GM19452 (cell line): ENCODE data around the gene SLC35E3.
"Not testable (repeated sequence)": the region's sequence is repeated elsewhere in the genome, so short reads cannot be mapped to it uniquely, and the experiment has no call there.

Source experiments
- ATAC-seq: cut with Tn5 transposase; IDR thresholded peaks from one replicate; pipeline ENCODE4 v1.9.1; 2021; ENCODE audit not compliant: unreplicated experiment

The SLC35E3 gene

DNA sequence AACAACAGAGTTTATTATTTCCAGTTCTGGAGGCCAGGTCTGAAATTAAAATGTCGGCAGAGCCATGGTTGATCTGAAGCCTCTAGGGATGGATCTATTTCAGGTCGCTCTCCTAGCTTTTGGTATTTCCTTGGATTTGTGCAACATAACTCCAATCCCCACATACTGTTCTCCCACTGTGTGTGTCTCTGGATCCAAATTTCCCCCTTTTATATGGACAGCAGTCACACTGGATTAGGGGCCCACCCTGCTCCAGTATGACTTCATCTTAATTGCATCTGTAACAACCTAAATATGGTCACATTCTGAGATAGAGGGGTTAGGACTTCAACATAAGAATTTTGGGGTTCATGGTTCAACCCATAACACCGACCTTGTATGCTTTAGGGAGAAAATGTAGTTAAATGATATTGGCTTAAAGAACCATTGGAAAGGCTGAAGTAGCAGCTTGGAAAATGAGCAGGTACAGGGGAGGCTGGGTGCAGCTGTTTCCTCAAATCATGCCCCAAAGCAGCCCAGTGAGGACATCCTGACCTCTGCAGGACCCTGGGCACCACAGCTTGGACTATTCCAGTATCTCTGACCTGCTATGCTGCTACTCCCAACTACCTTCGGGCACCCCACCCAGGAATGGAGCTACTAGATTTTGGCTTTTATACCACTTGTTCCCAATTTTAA is 48.1 kb downstream of the SLC35E3 start:
- ATAC-seq = no peak

DNA sequence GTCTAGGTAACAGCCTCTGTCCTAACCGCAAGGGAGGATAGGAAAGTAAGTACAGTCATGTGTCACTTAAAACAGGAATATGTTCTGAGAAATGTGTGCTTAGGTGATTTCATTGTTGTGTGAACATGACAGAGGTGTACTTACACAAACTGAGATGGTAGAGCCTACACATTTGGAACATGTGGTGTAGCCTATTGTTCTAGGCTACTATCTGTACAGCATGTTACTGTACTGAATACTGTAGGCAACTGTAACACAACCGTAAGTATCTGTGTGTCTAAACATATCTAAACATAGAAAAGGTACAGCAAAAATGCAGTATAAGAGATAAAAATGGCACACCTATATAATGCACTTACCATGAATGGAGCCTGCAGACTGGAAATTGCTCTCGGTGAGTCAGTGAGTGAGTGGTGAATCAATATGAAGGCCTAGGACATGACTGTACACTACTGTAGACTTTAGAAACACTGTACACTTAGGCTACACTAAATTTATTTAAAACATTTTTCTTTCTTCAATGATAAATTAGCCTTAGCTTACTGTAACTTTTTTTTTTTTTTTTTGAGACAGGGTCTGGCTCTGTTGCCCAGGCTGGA is 48.8 kb downstream of the SLC35E3 start:
- no peak for ATAC-seq

DNA sequence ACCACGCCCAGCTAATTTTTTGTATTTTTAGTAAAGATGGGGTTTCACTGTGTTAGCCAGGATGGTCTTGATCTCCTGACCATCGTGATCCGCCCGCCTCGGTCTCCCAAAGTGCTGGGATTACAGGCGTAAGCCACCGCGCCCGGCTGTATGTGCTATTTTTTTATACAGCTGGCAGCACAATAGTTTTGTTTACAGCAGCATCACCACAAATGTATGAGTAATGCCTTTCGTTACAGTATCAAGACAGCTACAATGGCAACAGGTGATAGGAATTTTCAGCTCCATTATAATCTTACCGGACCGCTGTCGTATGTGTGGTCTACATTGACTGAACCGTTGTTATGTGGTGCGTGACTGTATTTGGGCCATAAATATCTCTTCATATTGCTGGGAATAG is 50.4 kb downstream of the SLC35E3 start:
- ATAC-seq = no peak

- no peak for ATAC-seq
These were observed 52.9 kb downstream of the SLC35E3 start for GRCh38 chr12:68798882-68799234.

- no peak for ATAC-seq
These were observed 54.3 kb downstream of the SLC35E3 start for GRCh38 chr12:68800294-68800693.

- not testable (repeated sequence) for ATAC-seq
These were observed 55.1 kb downstream of the SLC35E3 start for GRCh38 chr12:68801124-68801523.

DNA sequence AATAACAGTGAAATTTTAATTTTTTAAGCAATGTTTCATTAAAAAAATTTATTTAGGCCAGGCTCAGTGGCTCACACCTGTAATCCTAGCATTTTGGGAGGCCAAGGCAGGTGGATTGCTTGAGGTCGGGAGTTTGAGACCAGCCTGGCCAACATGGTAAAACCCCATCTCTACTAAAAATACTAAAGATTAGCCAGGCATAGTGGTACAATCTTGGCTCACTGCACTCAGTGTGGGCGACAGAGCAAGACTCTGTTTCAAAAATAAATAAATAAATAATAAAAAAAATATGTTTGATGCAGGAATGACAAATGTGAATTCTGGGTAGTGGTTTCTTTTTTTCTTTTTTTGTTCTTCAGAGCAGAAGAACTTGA is 56.4 kb downstream of the SLC35E3 start:
- not testable (repeated sequence) for ATAC-seq

- ATAC-seq = not testable (repeated sequence)
These were observed 57.1 kb downstream of the SLC35E3 start for GRCh38 chr12:68802911-68803651.

DNA sequence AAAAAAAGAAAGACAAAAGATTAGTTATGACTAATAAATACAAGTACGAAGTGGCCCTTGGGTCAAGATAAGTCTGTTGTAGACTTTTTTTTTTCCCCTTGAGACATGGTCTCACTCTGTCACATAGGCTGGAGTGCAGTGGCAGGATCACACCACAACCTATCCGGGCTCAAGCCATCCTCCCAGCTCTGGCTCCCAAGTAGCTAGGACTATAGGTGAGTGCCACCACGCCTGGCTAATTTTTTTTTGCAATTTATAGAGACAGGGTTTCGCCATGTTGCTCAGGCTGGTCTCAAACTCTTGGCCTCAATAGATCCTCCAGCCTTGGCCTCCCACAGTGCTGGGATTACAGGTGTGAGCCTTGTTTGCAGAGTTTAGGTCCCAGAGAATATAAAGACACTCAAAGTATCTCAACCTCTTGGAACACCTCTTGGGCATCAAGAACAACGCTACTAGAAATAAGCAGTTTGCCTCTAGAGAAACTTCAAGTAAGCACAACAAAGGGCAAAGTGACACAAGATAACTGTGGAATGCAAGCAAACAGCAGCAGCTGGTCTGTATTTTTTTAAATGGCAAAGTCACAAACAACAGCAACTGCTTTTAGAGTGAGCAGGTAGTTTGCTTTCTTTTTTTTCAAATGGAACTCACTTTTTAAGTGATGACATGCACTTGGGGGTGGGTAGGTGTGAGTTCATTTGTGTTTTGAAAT is 58.1 kb downstream of the SLC35E3 start:
- no peak for ATAC-seq

- ATAC-seq = no peak
These were observed 58.9 kb downstream of the SLC35E3 start for GRCh38 chr12:68804657-68805591.

GRCh38 chr12:68805592-68806120 is 59.7 kb downstream of the SLC35E3 start:
- ATAC-seq = no peak

DNA sequence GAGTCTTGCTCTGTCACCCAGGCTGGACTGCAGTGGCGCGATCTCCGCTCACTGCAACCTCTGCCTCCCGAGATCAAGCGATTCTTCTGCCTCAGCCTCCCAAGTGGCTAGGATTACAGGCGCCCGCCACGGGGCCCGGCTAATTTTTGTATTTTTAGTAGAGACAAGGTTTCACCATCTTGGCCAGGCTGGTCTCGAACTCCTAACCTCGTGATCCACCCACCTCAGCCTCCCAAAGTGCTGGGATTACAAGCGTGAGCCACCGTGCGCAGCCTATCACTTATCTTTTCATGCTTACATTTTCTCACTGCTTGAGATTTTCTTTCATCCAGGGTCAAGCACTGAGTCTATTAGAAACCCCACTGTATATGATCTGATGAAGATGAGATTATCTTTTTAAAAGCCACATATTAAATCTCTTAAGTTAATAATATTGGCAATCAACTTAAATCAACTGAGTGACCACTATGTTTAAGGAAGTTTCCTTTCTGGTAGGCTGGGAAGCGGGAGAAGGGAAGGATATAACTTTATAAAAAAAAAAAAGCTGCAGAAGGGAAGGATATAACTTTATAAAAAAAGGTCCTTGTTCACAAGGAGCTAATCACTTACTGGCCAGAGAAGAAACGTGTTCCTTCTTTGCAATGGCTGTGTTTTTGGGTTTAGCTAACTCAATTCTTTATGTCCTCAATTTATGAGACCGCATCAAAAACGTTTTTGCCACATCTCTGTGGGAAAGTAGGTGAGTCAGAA is 60.7 kb downstream of the SLC35E3 start:
- ATAC-seq = no peak

- ATAC-seq = not testable (repeated sequence)
These were observed 61.2 kb downstream of the SLC35E3 start for GRCh38 chr12:68807274-68807575.

- peak; percentile 73 for ATAC-seq
These were observed 61.8 kb downstream of the SLC35E3 start, which contains the start of gene MDM2 for GRCh38 chr12:68807576-68808387. Gene MDM2 (plus strand): TSS chr12:68808177. CDS start chr12:68808478, 301 bp downstream.

- peak; percentile 52 for ATAC-seq
These were observed 62.6 kb downstream of the SLC35E3 start for GRCh38 chr12:68808388-68809189.

- no peak for ATAC-seq
These were observed 63.4 kb downstream of the SLC35E3 start for GRCh38 chr12:68809190-68810026.

- ATAC-seq = not testable (repeated sequence)
These were observed 64.0 kb downstream of the SLC35E3 start for GRCh38 chr12:68810027-68810389.
